Glomerular endothelial cell (primary cell): ENCODE measurements around the gene CELSR1. TPM values are rescaled to one million over a fixed set of nuclear protein-coding genes. Genes with fewer than 3 reads are reported as not detected.

ENCODE experiments used
- total RNA-seq: library from RNA; depleted of rRNA; stranded (reverse); fragments of >200 nt; gene quantifications from 2 replicates; pipeline ENCODE4 v1.2.3, GENCODE V29; 2015

The CELSR1 gene
- total RNA-seq, 1 donor from 2014 or later = 9.5 TPM

Other genes starting within 250 kb of the CELSR1 start
- gene GTSE1, start 240.8 kb downstream of the CELSR1 start, total RNA-seq = 1.5 and 7.5 TPM in 2 replicates
- 28.1 and 34.3 TPM in 2 replicates for gene TRMU, start 201.9 kb downstream of the CELSR1 start, total RNA-seq
- gene GRAMD4, start 82.8 kb upstream of the CELSR1 start, total RNA-seq = 24.1 and 71.5 TPM in 2 replicates
- gene CERK, start 200.6 kb upstream of the CELSR1 start, total RNA-seq = 87.2 and 94.3 TPM in 2 replicates
- gene TBC1D22A, start 225.0 kb upstream of the CELSR1 start, total RNA-seq = 34.6 and 38.7 TPM in 2 replicates